HepG2 (cell line): ENCODE results near the gene ACP7. TPM values are rescaled to one million over a fixed set of nuclear protein-coding genes. Genes with fewer than 3 reads are reported as not detected.

Source experiments
- ATAC-seq: fragments of 200-7000 bp; cut with Tn5 transposase; 3 replicates; pipeline ENCODE4 v1.9.1; 2020; ENCODE audit warnings: mild to moderate bottlenecking, moderate library complexity
- BruUV-seq: library from RNA; stranded (reverse); fragments of 400-500 nt; replicated peaks from 2 replicates; lab custom pipeline; 2021; lab: Mats Ljungman, UMichigan
- CTCF ChIA-PET: fragments of 300-600 bp; formaldehyde crosslinking; extraction: SDS; loops from one replicate; lab custom pipeline; 2021; ENCODE audit warnings: low total read pairs, inconsistent platforms, low intra/inter-chr PET ratio; lab: Yijun Ruan, JAX
- POLR2A ChIA-PET: fragments of 350-600 bp; sonication (Branson Sonifier 250); formaldehyde crosslinking; loops from one replicate; lab custom pipeline; 2020; ENCODE audit warnings: antibody characterized with exemption, inconsistent platforms; lab: Yijun Ruan, JAX
- DNase-seq: peaks from one replicate; pipeline ENCODE4 v3.0.0-alpha.2; 2015; ENCODE audit warnings: low spot score
- FAIRE-seq: peaks from 3 replicates; lab custom pipeline; 2011; peaks lifted over from hg19 to GRCh38; lab: Jason Lieb, UNC
- H2AFZ ChIP-seq: one replicate; pipeline ENCODE4 v1.6.1; 2011; ENCODE audit warnings: low read length, inconsistent platforms
- H3K27ac ChIP-seq: fragments of 300-600 bp; 3 replicates; pipeline ENCODE4 v1.8.0; 2011; ENCODE audit warnings: mixed run types, mild to moderate bottlenecking, mixed read lengths, low read length, inconsistent platforms; ENCODE audit not compliant: insufficient read depth; ENCODE audit errors: extremely low read length
- H3K27me3 ChIP-seq, 2 experiments: fragments of 200-600 bp in 1 of 2; 2 replicates in 1 of 2; 3 replicates in 1 of 2; pipeline versions ENCODE4 v1.6.0 to v1.8.0; 2011; ENCODE audit warnings: low read length in 2 of 2, mild to moderate bottlenecking in 2 of 2, moderate library complexity in 2 of 2, inconsistent platforms in 1 of 2; ENCODE audit not compliant: insufficient read depth in 2 of 2, control insufficient read depth in 1 of 2
- H3K36me3 ChIP-seq, 2 experiments: fragments of 200-600 bp in 1 of 2; replicated peaks in 1 of 2; 2 replicates in 1 of 2; 3 replicates in 1 of 2; pipeline versions ENCODE4 v1.5.1 to v1.8.0; 2011; ENCODE audit warnings: low read length in 2 of 2, inconsistent platforms in 1 of 2; ENCODE audit not compliant: insufficient read depth in 2 of 2, control insufficient read depth in 1 of 2
- H3K4me1 ChIP-seq: 2 replicates; pipeline ENCODE4 v1.5.1; 2012; ENCODE audit warnings: low read length, inconsistent platforms; ENCODE audit not compliant: insufficient read depth
- H3K4me2 ChIP-seq: 2 replicates; pipeline ENCODE4 v1.6.0; 2011; ENCODE audit warnings: low read depth, low read length, inconsistent platforms
- H3K4me3 ChIP-seq, 3 experiments: fragments of 200-600 bp in 1 of 3; sonication (generic), shearing (Covaris generic) in 1 of 3; replicated peaks in 1 of 3; 2 replicates each; pipeline ENCODE4 v1.5.1; 2011 to 2016; ENCODE audit warnings: low read length in 3 of 3, inconsistent platforms in 2 of 3, low read depth in 2 of 3, mild to moderate bottlenecking in 2 of 3, control low read depth in 1 of 3, mixed read lengths in 1 of 3; ENCODE audit not compliant: insufficient read depth in 1 of 3
- H3K79me2 ChIP-seq: one replicate; pipeline ENCODE4 v1.6.1; 2011; ENCODE audit warnings: low read length, inconsistent platforms; ENCODE audit not compliant: insufficient read depth
- H3K9ac ChIP-seq: 2 replicates; pipeline ENCODE4 v1.6.0; 2011; ENCODE audit warnings: mild to moderate bottlenecking, low read depth, low read length, inconsistent platforms; ENCODE audit not compliant: insufficient read depth
- H3K9me3 ChIP-seq: 2 replicates; pipeline ENCODE4 v1.5.1; 2012; ENCODE audit warnings: mild to moderate bottlenecking, low read length
- H4K20me1 ChIP-seq: 2 replicates; pipeline ENCODE4 v1.6.0; 2011; ENCODE audit warnings: inconsistent platforms, mild to moderate bottlenecking, low read length, moderate library complexity; ENCODE audit not compliant: insufficient read depth
- ETS1 ChIP-seq: sonication (generic); formaldehyde crosslinking; IDR thresholded peaks from 2 replicates; pipeline ENCODE4 v1.4.0; 2020; ENCODE audit warnings: missing genetic modification reagents
- FOXK2 ChIP-seq: fragments of 450-650 bp; IDR thresholded peaks from 2 replicates; pipeline ENCODE4 v1.6.1; 2016
- GABPA ChIP-seq, 2 experiments: IDR thresholded peaks; 2 replicates each; pipeline ENCODE4 v1.6.1; 2011 to 2016; ENCODE audit warnings: low read depth in 2 of 2, low read length in 1 of 2, missing biosample characterization in 1 of 2, missing genetic modification characterization in 1 of 2
- HMG20B ChIP-seq: conservative IDR thresholded peaks from 2 replicates; pipeline ENCODE4 v1.6.1; 2016; ENCODE audit warnings: missing genetic modification reagents, missing compliant biosample characterization
- HOXA5 ChIP-seq: sonication (generic); formaldehyde crosslinking; IDR thresholded peaks from 2 replicates; pipeline ENCODE4 v1.4.0; 2020; ENCODE audit warnings: missing genetic modification reagents
- XRCC5 ChIP-seq: fragments of 200-400 bp; formaldehyde crosslinking; optimal IDR thresholded peaks from 2 replicates; pipeline ENCODE3; 2017; ENCODE audit warnings: mild to moderate bottlenecking, low read length
- ZNF160 ChIP-seq: sonication (generic); formaldehyde crosslinking; IDR thresholded peaks from 2 replicates; pipeline ENCODE4 v1.8.0; 2022; ENCODE audit warnings: mild to moderate bottlenecking, inconsistent platforms, missing genetic modification reagents
- ZNF672 ChIP-seq: sonication (generic); formaldehyde crosslinking; IDR thresholded peaks from 2 replicates; pipeline ENCODE4 v1.8.1; 2022; ENCODE audit warnings: missing genetic modification reagents
- ZNF768 ChIP-seq: sonication (generic); formaldehyde crosslinking; IDR thresholded peaks from 2 replicates; pipeline ENCODE4 v1.4.0; 2020; ENCODE audit warnings: missing genetic modification reagents
- ZNF776 ChIP-seq: sonication (generic); formaldehyde crosslinking; IDR thresholded peaks from 2 replicates; pipeline ENCODE4 v1.4.0; 2020; ENCODE audit warnings: mild to moderate bottlenecking, missing genetic modification reagents
- WGBS: methylation state at CpG from one replicate; pipeline ENCODE4 v1.1.6; 2017; ENCODE audit warnings: low lambda C conversion rate; 5-methylcytosine and 5-hydroxymethylcytosine counted together
- in situ Hi-C: cut with HindIII; loops from 2 replicates; pipeline ENCODE4 v1.10.0; 2017; ENCODE audit warnings: low pct_unique_long_range_greater_than_20kb; ENCODE audit not compliant: extremely low pct_ligation_motif_present
- intact Hi-C: fragments of 100-400 bp; cut with micrococcal nuclease; formaldehyde crosslinking; loops from one replicate; pipeline ENCODE4 v1.10.0; 2022; ENCODE audit not compliant: unreplicated experiment
- polyA plus RNA-seq, 8 experiments: library from polyadenylated mRNA; depleted of rRNA in 3 of 8; stranded (reverse) in 7 of 8; unstranded in 1 of 8; fragments of >200 nt; fragmentation: Illumina TruSeq in 4 of 8; extraction: Trizol in 4 of 8; gene quantifications; 2 replicates each; pipeline versions ENCODE4 v1.2.1 to v1.2.3, GENCODE V29; 2011 to 2016; ENCODE audit warnings: low read depth in 4 of 8, missing spikeins in 1 of 8, mixed read lengths in 1 of 8; ENCODE audit not compliant: insufficient read depth in 1 of 8
- total RNA-seq, 5 experiments: library from RNA; depleted of rRNA; stranded (reverse); fragments of >200 nt; fragmentation: Illumina TruSeq; extraction: Trizol; gene quantifications; 2 replicates each; pipeline ENCODE4 v1.2.3, GENCODE V29; 2016; ENCODE audit warnings: low read depth in 1 of 5
- TF ChIP-seq, protein P1 (sequence below): IDR thresholded peaks from 2 replicates; pipeline ENCODE4 v1.6.1; 2016

ACP7 gene
- total and polyA plus RNA-seq, 2 of the 13 experiments (the other 11 are each of a cell fraction or from before 2014, with no cell fraction given) = not detected

- TF ChIP-seq GABPA (IDR thresholded peaks at IDR 0.05; ENCODE audit: low read depth, low read length) (no peak), GABPA (CRISPR knock-in tag; IDR thresholded peaks at IDR 0.05; ENCODE audit: low read depth) (no peak), HMG20B (CRISPR knock-in tag) (no peak), ZNF776 (CRISPR knock-in tag) (no peak), ETS1 (no peak), XRCC5 (no peak), ZNF160 (CRISPR knock-in tag) (no peak), FOXK2 (no peak), HOXA5 (CRISPR knock-in tag) (no peak)
- TF ChIP-seq, protein P1, sequence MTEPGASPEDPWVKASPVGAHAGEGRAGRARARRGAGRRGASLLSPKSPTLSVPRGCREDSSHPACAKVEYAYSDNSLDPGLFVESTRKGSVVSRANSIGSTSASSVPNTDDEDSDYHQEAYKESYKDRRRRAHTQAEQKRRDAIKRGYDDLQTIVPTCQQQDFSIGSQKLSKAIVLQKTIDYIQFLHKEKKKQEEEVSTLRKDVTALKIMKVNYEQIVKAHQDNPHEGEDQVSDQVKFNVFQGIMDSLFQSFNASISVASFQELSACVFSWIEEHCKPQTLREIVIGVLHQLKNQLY (CRISPR knock-in tag) = no peak
Measured at GRCh38 chr19:39111593-39112199, 27.5 kb downstream of the ACP7 start (continued).

- Histone ChIP-seq H3K27me3 (peaks cover 2 to 21% of the 10 kb centered on the region in 2 experiments; a peak in 4 of 5 replicates), H3K4me2 (no peak overlapping the region), H3K27ac (no peak overlapping the region), H3K36me3 (no peaks in the 10 kb centered on the region), H2AFZ (no peak overlapping the region), H3K4me1 (no peaks in the 10 kb centered on the region), H3K79me2 (no peaks in the 10 kb centered on the region), H3K4me3 (no peak overlapping the region), H4K20me1 (no peaks in the 10 kb centered on the region), H3K9ac (no peak overlapping the region), H3K9me3 (no peaks in the 10 kb centered on the region)
- 28% methylated on average over 2 of the region's 15 CpGs for WGBS
- POLR2A ChIA-PET = no interaction called here
- ATAC-seq (no peak; the same call in 2 of the 3 replicates), DNase-seq (no peak), FAIRE-seq (no peak)
- CTCF ChIA-PET = no interaction called here
- in situ Hi-C loops = no loop called here
- intact Hi-C loops = no loop called here
- TF ChIP-seq ZNF768 (peak; percentile 94), ZNF672 (CRISPR knock-in tag) (no peak)
- no TSS peak for BruUV-seq
Measured at GRCh38 chr19:39112338-39112890, 28.2 kb downstream of the ACP7 start.
